Measurements from ENCODE around the gene LAIR1. TPM values are rescaled to one million over a fixed set of nuclear protein-coding genes. Genes with fewer than 3 reads are reported as not detected.
"Not testable (repeated sequence)": the region's sequence is repeated elsewhere in the genome, so short reads cannot be mapped to it uniquely, and the experiment has no call there.

Gene LAIR1
- total RNA-seq, 1 donor from 2014 or later, result not detected

DNA sequence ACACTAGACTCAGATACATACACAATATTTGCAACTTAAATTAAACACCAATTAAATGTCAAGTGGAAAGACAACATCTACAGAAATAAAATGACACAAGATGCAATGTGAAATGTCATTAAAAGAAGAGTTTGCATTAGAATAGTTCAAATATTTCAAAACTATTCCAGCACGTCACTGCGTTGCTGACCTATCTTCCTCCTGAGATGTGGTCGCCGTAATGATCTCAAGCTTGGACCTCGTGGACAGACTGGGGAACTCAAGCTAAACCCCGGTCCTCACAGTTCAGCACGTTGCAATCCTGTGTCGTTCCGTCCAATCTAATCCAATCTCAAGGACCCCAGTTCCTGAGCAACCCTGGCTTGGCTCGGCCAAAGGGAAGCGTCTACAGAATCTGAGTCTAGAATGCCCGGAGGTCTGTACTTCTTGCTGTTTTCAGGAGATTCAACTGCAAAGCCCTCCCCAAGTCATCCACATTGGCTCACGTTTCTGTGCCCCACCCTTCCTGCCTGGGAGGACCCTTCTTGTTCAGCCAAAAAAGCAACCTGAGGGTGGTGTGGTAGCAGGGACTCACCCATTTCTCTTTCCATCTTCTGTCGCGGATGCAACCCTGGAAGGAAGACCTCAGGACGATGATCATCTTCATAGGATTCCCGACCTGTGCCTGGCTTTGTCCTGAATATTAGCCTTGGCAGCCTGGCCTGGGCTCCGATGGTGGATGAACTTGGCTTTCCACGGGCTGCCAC lies 5.1 kb upstream of the LAIR1 start:
- DNase-seq (ENCODE audit: low spot score); H3K4me3 ChIP-seq; H3K9me3 ChIP-seq (ENCODE audit: low read depth); H3K4me1 Mint-ChIP-seq; H3K79me2 ChIP-seq (ENCODE audit: low read depth); H4K20me1 ChIP-seq (ENCODE audit: low read depth); H3K27ac Mint-ChIP-seq; H3K27ac ChIP-seq; H3K4me3 Mint-ChIP-seq; H3K9me3 Mint-ChIP-seq; H3K36me3 Mint-ChIP-seq; H3K9ac ChIP-seq; H3K27me3 ChIP-seq; H3F3A ChIP-seq (ENCODE audit: low read depth); H2AFZ ChIP-seq (replicated peaks); H3K4me1 ChIP-seq; H3K27me3 Mint-ChIP-seq (ENCODE audit: insufficient read depth, low read depth); H3K4me2 ChIP-seq; H3K36me3 ChIP-seq: not testable (repeated sequence)

DNA sequence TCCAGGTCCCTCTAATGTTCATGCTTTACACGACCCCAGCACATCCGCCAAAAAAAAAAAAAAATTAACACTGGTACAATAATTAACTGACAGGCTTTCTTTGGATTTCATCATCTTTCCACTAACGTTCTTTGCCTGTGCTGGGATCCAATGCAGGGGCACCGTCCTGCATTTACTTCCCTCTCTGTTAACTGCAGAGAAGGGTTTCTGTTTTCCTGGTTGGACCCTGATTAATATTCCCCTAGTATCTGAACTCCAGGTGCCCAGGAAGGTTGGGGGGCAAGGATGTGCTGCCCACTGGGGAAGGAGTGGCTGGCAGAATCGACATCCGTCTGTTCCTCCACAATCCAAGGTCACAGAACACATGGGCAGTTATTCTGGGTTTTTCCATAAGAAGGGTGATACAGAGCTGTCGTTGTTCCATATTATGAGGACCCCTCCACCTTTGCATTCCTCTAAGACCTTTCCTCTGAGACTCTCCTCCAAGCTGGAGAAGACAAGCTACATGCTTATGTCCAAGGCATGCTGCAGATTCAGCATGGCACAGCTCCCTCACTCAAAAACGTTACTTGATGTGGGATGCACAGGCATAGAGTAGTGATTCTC lies 4.5 kb upstream of the LAIR1 start:
- Histone ChIP-seq H3K4me3 (no peak overlapping the region), H3K9ac (no peak overlapping the region), H4K20me1 (ENCODE audit: low read depth) (no peaks in the 10 kb centered on the region), H2AFZ (replicated peaks) (no peak overlapping the region), H3K36me3 (no peaks in the 10 kb centered on the region), H3K27me3 (peaks cover 6% of the 10 kb centered on the region), H3K9me3 (ENCODE audit: low read depth) (no peaks in the 10 kb centered on the region), H3K4me2 (no peak overlapping the region), H3K4me1 (no peaks in the 10 kb centered on the region), H3F3A (ENCODE audit: low read depth) (no peaks in the 10 kb centered on the region), H3K79me2 (ENCODE audit: low read depth) (no peaks in the 10 kb centered on the region), H3K27ac (no peak overlapping the region)
- Mint-ChIP-seq H3K9me3 (peaks cover 2% of the 10 kb centered on the region), H3K36me3 (no peaks in the 10 kb centered on the region), H3K27me3 (ENCODE audit: insufficient read depth, low read depth) (peaks cover 9% of the 10 kb centered on the region), H3K4me1 (no peaks in the 10 kb centered on the region), H3K4me3 (no peak overlapping the region), H3K27ac (no peak overlapping the region)
- no peak for DNase-seq (ENCODE audit: low spot score)
- TF ChIP-seq, protein P1, sequence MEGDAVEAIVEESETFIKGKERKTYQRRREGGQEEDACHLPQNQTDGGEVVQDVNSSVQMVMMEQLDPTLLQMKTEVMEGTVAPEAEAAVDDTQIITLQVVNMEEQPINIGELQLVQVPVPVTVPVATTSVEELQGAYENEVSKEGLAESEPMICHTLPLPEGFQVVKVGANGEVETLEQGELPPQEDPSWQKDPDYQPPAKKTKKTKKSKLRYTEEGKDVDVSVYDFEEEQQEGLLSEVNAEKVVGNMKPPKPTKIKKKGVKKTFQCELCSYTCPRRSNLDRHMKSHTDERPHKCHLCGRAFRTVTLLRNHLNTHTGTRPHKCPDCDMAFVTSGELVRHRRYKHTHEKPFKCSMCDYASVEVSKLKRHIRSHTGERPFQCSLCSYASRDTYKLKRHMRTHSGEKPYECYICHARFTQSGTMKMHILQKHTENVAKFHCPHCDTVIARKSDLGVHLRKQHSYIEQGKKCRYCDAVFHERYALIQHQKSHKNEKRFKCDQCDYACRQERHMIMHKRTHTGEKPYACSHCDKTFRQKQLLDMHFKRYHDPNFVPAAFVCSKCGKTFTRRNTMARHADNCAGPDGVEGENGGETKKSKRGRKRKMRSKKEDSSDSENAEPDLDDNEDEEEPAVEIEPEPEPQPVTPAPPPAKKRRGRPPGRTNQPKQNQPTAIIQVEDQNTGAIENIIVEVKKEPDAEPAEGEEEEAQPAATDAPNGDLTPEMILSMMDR (IDR thresholded peaks at IDR 0.05), result no peak
- TF ChIP-seq EZH2phosphoT487 (IDR thresholded peaks at IDR 0.05), result no peak
- TF ChIP-seq EZH2 (IDR thresholded peaks at IDR 0.05), result no peak

DNA sequence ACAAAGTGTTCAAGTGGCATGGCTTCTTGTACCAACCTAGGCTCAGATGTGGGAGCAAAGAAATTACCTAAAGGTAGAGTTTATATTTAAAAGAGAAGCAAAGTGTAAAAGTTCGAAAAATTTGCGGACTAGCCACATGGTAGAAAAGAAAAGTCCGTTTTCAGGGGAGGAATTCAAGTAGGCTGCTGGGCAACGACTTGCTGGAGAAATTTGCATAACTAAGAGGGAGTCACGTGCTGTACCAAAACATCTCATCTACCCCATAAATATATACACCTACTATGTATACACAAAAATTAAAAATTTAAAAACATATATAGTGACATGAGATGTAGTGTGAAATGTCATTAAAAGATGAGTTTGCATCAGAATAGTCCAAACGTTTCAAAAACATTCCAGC lies 2.1 kb upstream of the LAIR1 start:
- no peaks in the 10 kb centered on the region for H3K36me3 Mint-ChIP-seq
- H3K27me3 Mint-ChIP-seq (ENCODE audit: insufficient read depth, low read depth), result peaks cover 3% of the 10 kb centered on the region

DNA sequence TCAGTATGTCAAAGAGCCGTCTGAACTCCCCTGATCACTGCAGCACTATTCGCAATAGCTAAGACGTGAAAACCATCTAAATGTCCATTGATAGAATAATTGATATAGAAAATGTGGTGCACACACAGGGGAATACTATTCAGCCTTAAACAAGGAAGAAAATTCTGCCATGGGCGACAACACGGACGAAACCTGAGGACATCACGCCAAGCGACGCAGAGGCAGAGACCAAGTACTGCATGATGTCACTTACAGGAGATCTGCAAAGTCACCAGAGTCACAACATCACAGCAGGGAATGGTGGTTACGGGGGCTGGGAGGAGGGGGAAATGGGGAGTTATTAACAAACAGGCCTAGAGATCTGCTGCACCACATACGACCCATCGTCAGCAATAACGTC lies 1.1 kb upstream of the LAIR1 start:
- not testable (repeated sequence) for H2AFZ ChIP-seq (replicated peaks); H3K9me3 ChIP-seq (ENCODE audit: low read depth); H3K79me2 ChIP-seq (ENCODE audit: low read depth); H3K4me1 ChIP-seq; H3K4me3 ChIP-seq; H3K36me3 Mint-ChIP-seq; H3K27ac ChIP-seq; H3K4me1 Mint-ChIP-seq; H3K4me2 ChIP-seq; DNase-seq (ENCODE audit: low spot score); H3K9me3 Mint-ChIP-seq; H3K9ac ChIP-seq; H3F3A ChIP-seq (ENCODE audit: low read depth); H3K36me3 ChIP-seq; H3K27me3 Mint-ChIP-seq (ENCODE audit: insufficient read depth, low read depth); H3K27ac Mint-ChIP-seq; H3K27me3 ChIP-seq; H3K4me3 Mint-ChIP-seq; H4K20me1 ChIP-seq (ENCODE audit: low read depth)

More for the DNA sequence above, 2.1 kb upstream of the LAIR1 start:
- H3K9me3 ChIP-seq (ENCODE audit: low read depth), result no peaks in the 10 kb centered on the region
- H3K79me2 ChIP-seq (ENCODE audit: low read depth), result no peaks in the 10 kb centered on the region
- DNase-seq (ENCODE audit: low spot score), result no peak
- H3K9ac ChIP-seq, result no peak overlapping the region
- no peak for TF ChIP-seq EZH2phosphoT487 (IDR thresholded peaks at IDR 0.05)
- TF ChIP-seq EZH2 (IDR thresholded peaks at IDR 0.05), result no peak
- TF ChIP-seq, protein P1 (IDR thresholded peaks at IDR 0.05), result no peak
- no peaks in the 10 kb centered on the region for H3F3A ChIP-seq (ENCODE audit: low read depth)
- no peaks in the 10 kb centered on the region for H3K36me3 ChIP-seq
- H3K4me2 ChIP-seq, result no peak overlapping the region
- H4K20me1 ChIP-seq (ENCODE audit: low read depth), result no peaks in the 10 kb centered on the region
- H2AFZ ChIP-seq (replicated peaks), result no peak overlapping the region
- no peaks in the 10 kb centered on the region for H3K4me1 Mint-ChIP-seq
- no peaks in the 10 kb centered on the region for H3K9me3 Mint-ChIP-seq
- H3K4me3 ChIP-seq, result no peak overlapping the region
- no peaks in the 10 kb centered on the region for H3K4me1 ChIP-seq
- no peak overlapping the region for H3K27ac Mint-ChIP-seq
- H3K4me3 Mint-ChIP-seq, result no peak overlapping the region
- peaks cover 6% of the 10 kb centered on the region for H3K27me3 ChIP-seq
- no peak overlapping the region for H3K27ac ChIP-seq

DNA sequence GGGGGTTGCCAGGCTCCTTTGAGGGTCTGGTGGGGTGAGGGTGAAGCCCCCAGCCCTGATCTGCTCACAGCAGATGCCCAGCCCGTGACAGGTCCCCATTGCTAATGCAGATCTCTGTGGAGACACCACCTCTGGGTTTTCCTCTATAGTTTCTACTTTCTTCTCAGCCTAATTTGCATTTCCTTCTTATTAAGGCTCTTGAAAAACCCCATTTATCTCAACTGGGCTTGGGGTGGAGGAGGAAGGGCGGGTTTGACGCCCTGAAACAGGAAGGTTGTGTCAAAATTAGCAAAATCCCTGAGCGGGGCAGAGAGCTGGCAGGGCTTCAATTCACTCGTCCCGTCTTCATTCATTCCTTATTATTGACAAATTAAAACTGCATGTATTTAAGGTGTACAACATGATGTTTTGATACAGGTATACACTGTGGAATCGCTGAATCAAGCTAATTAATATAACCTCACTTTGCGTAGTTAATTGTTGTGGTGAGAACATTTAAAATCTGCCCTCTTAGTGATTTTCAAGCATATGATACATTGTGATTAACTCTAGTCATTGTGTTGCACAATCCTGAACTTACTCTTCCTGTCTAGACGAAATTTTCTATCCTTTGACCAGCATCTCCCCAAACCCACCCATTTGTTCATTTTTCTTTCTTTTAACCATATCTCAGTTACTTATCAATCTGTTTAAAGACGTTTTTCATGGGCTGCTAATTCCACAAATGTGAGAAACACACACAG lies 2.9 kb downstream of the LAIR1 start:
- H3F3A ChIP-seq (ENCODE audit: low read depth); H3K27me3 Mint-ChIP-seq (ENCODE audit: insufficient read depth, low read depth); H3K36me3 Mint-ChIP-seq; H3K9me3 ChIP-seq (ENCODE audit: low read depth); H3K4me1 ChIP-seq; H3K27me3 ChIP-seq; H3K27ac Mint-ChIP-seq; H3K4me3 Mint-ChIP-seq; H2AFZ ChIP-seq (replicated peaks); H3K9me3 Mint-ChIP-seq; H4K20me1 ChIP-seq (ENCODE audit: low read depth); DNase-seq (ENCODE audit: low spot score); H3K27ac ChIP-seq; H3K79me2 ChIP-seq (ENCODE audit: low read depth); H3K36me3 ChIP-seq; H3K9ac ChIP-seq; H3K4me1 Mint-ChIP-seq; H3K4me2 ChIP-seq; H3K4me3 ChIP-seq: not testable (repeated sequence)

Data from neural progenitor cell (in vitro differentiated cells).